GM04503 (cell line): ENCODE measurements around the gene SBF2.

Source experiments
- DNase-seq: peaks from one replicate; pipeline ENCODE4 v3.0.0-alpha.2; 2012; ENCODE audit warnings: low read depth

The SBF2 gene

GRCh38 chr11:10317776-10318526 is 23.9 kb upstream of the SBF2 start:
- DNase-seq, result no peak

DNA sequence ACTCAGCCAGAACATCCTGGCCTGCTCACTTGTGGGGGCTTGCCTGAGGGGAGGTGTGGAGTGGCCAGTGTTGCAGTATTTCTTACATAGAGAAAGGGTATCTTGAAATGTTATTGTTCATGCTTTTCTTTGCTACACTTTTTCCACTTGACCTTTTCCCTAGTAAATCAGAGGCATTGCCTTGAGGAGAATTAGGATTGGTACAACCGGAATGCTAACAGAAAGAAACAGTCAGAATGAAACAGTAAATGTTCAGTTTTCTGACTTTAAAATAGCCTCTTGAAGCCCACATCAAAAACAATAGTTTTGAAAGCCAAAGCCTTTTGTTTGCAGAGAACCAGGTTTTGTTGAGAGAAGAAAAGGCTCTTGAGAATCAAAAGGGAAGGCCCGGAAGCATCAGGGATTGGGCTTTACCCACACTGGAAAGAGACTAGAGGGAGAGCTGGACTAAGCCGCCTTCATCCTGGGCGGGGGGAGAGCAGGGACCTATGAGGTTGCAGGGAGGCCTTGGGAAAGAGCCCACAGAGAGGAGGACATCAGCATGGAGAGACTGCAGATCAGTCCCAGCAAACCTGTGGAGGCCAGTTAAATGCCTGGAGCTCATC is 23.2 kb upstream of the SBF2 start:
- no peak for DNase-seq

- no peak for DNase-seq
Measured at GRCh38 chr11:10315083-10315482, 21.1 kb upstream of the SBF2 start.

GRCh38 chr11:10314199-10315072 is 20.4 kb upstream of the SBF2 start:
- no peak for DNase-seq

DNA sequence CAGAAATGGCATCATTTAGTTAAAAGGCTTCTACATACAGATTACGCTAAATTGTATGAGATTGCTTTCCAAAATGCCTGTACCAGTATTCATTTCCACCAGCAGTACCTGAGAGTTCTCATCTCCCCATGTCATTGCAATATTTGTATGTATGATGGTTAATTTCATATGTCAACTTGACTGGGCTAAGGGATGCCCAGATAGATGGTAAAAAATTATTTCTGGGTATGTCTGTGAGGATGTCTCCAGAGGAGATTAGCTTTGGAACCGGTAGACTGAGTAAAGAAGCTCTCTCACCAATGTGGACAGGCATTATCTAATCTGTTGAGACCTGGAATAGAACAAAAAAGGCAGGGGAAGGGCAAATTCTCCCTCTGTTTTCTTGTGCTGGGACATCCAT is 17.8 kb upstream of the SBF2 start:
- no peak for DNase-seq

DNA sequence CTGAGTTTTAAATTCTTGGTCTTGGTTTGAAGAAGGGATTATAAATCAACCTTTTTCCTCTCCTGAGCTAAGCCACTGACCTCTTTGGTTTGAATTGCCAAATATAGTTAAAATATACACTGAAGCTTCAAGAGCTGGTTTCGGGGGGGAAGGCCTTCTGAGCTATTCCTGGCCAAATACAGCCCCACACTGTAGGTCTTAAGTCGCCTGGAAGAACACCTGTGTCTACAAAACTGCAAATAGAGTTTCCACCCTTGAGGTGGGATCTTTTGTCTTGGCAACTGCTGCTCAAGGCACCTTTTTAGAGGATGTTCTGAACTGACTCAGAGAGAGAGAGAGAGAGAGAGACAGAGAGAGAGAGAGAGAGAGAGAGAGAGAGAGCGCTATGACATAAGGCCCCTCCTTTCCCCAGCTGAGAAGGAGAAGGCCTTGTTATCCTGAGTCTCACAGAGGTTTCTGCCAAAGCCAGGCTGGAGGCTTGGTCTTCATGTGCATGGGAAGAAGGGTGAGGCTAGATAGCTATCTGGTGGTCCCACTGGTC is 16.4 kb upstream of the SBF2 start:
- no peak for DNase-seq

GRCh38 chr11:10309163-10310093 is 15.4 kb upstream of the SBF2 start:
- DNase-seq, result peak; percentile 94

DNA sequence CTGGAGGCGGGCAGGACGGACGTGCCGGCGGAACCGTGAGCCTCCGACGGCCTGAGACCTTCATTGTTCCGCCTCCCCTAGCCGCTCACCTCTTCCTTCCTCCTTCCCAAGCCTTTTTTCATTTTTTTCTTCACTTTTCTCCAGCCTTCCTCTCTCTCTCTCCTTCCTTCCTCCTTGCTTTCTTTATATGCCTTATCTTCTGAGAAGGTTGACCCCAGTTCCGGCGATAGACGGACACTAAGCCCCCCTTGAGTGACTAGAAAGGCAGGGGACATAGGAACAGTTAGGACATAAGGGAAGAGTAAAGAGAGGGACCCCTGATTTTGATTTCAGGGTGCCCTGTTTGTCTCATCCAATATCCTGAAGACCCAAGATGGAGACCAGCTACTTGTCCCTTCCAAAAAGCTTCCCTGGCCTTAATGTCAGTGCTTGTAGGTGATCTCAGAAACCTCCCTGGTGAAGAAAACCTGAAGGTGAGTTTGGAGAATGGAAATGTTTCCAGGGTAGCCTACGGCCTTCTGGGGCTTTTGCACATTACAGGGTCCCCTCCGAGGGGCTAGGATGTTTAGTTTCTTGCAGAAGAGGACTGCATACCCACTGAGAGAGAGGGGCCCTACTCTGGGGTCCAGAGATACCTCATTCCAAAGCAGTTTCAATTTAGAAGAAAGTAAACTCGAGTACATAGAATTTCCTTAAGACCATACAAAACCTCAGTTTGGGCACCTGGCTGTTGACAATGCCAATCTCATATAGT is 14.4 kb upstream of the SBF2 start:
- no peak for DNase-seq

DNA sequence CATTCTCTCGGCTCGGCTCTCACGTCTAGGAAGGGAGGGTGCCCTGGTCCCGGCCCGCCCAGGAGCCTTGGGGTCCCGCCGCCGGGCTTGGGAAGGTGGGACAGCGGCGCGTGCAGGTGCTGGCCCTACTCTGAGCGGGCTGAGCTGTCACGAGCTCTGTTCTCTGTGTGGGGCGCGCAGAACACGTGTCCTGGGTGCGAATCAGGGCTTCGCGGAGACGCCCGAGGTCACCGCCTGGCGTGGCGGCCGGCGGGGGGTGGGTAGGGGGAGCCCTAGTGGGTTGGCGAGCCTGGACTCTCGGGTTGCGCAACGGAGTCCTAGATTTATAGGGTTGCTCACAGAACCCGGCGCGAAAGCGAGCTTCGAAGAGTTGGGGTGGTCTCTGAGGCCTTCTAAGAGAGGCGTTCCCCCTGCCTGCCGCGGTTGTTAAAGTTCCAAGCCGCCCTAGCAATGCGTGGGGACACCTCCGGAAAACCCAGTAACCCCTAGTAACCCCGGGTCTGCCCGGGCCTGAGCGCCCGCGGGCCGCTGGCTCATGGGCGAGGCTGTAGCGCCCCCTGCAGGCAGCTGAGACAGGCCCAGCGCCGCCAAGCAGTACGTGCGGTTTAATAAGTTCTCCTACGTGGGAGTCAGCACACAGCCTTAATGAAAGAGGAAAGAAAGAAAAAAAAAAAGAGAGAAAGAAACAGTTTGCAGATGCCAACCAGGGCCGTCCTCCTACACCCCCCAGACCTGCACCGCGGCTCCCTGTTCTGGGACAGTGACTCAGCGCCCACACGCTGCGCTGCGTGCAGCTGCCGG is 13.6 kb upstream of the SBF2 start:
- DNase-seq, result no peak

DNA sequence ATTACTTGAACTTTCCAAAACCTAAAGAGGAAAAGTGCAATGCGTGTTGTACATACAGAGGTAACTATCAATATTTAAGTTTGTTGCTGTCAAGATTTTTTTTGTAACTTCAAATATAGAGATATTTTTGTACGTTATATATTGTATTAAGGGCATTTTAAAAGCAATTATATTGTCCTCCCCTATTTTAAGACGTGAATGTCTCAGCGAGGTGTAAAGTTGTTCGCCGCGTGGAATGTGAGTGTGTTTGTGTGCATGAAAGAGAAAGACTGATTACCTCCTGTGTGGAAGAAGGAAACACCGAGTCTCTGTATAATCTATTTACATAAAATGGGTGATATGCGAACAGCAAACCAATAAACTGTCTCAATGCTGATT is 13.0 kb upstream of the SBF2 start:
- DNase-seq, result no peak

GRCh38 chr11:10305964-10306918 is 12.2 kb upstream of the SBF2 start:
- no peak for DNase-seq

DNA sequence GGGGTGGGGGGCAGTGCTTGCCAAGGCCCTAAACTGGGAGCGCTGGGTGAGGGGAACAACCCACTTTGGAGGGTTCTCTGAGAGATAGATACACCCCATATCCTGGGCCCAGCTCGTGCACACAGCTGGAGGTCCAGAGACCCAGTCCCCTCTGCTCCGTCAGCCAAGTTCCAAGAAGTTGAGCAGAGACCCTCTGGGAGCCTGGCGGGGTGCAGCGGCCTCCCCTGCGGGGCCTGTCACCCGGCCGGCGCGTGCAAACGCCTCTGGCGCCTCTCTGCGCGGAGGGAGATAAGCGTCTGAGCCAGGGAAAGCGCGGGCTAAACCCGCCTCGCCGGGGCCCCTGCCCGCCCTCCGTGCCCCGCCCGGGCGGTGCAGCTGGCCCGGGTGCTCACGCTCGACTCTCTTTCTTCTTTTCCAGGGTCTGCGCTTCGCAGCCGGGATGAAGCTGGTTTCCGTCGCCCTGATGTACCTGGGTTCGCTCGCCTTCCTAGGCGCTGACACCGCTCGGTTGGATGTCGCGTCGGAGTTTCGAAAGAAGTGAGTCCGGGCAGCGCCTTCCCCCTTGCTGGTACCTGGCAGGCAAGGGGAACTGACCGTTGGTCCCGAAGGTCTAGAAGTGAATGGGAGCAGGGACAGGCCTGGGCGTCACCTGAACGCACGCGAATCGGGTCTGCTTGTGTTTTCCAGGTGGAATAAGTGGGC is 11.4 kb upstream of the SBF2 start:
- DNase-seq, result no peak

DNA sequence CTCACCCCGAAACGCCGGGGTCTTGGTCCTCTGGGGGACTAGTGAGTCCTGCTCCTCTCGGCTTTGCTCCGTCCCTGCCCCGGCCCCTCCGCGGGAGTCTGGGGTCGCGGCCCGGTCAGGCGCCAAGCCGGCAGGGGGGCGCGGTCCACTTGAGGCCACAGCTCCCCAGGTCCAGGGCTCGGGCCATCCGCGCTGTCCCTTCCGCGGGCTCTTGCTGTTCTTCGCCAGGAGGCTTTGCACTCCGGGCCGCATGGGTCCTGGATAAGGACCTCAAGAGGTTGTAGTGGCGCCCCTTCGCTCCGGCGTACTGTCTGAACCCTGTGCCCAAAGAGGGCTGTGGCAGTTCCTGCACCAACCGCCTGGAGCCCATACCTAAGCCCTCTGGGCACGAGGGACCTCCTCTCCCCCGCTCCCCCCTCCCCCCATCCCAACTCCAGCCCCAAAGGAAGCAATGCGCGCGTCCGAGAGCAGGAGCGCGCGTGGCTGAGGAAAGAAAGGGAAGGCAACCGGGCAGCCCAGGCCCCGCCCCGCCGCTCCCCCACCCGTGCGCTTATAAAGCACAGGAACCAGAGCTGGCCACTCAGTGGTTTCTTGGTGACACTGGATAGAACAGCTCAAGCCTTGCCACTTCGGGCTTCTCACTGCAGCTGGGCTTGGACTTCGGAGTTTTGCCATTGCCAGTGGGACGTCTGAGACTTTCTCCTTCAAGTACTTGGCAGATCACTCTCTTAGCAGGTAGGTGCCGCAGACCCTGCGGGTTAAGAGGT is 10.7 kb upstream of the SBF2 start, which contains the start of gene ADM:
ADM (plus strand) TSS at position 579 of the 767 bp plus-strand sequence. CDS start 628 bp downstream, outside the sequence.
- DNase-seq, result peak; percentile 83

DNA sequence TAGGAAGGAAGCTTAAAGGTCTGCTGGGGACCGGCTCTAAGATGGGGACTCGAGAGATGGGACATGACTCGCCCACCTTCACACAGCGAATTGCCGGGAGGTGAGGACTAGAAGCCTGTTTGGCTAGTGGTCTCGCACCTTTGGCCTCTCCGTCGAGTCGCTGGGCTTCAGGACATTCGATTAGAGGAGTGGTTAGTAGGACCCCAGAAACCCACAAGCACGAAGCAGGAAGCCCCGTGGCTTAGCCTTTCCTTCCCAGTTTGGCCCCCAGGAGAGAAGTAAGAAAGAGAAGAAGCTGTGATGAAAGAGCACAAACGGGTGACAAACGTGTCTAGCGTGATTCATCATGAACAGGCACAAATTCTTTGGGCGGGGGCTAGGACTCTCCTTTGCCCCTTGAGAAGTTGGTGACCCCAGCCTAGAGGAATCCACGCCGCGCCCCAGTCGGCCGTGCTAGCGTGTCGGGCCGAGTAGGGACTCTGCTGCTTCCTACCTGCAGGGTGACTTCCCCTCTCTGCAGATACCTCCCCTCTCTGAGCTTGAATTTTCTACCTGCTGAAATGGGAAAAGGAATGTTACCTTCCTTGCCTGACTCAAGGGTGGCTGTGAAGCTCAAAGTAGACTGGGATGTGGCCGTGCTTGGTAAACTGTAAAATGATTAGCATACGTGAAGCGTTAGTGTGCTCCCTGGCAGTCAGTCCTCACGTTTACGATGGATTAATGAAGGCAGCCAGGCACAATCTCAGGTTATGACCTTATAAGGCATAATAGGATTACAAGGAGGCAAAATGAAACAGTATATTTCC is 9.7 kb upstream of the SBF2 start:
- DNase-seq, result no peak

GRCh38 chr11:10302744-10303557 is 8.9 kb upstream of the SBF2 start:
- DNase-seq, result no peak

GRCh38 chr11:10302359-10302743 is 8.3 kb upstream of the SBF2 start:
- no peak for DNase-seq
